ENCODE data around the gene CTDSP1. TPM values are rescaled to one million over a fixed set of nuclear protein-coding genes. Genes with fewer than 3 reads are reported as not detected.

CTDSP1 gene
- polyA plus RNA-seq, 1 experiment, result 166 TPM

DNA sequence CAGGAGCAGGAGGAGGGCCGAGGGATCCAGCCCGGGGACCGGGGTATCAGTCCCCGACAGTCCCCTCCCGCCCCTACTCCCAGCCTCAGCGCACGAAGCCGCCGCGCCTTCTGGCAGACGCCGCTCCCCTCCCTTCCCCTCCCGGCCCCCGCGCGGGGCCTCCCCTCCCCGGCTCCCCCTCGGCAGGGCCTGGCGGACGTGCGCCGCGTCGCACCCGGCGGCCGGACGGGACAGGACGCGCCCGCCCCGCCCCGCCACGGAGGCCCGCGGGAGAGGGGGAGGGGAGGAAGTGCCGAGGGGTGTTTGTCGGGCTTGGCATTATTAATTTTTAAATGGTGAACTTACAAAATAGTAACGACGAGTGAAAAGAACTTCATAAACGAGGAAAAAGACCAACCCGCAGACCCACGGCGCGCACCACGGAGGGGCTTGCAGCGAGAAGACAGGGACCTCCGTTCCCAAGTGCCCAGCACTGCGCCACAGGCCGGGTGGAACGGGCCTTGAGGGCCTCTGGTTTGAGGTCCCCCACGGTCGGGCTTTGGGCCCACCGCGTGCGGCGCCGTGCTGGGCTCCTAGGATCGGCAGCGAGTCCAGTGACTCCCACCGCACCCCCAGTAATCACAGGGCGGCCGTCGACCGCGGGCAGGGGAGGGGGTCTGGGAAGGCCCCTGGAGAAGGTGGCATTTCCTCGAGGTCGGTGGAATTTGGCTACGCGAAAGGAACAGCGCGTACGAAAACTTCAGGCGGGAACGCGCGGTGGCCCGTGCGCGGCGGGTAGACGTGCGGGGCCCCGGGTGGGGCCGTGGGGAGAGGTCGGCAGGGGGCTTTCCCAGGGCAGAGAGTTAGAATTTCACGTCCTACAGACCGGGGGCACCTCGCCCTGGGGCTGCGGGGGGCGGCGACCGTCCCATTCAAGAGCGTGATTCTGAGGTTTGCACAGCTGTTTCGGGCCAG, 954 bp upstream of the CTDSP1 start:
- ChIA-PET POLR2A (no interaction called here), CTCF (no interaction called here)
- Histone ChIP-seq H3K27me3 (ENCODE audit: control insufficient read depth, insufficient read depth, low read length) (no peaks in the 10 kb centered on the region), H3K4me3 (ENCODE audit: low read depth, low read length) (peak overlapping the region; percentile 75), H3K36me3 (ENCODE audit: control insufficient read depth, insufficient read depth, low read length) (peaks cover 16% of the 10 kb centered on the region)
- TF ChIP-seq CTCF (IDR thresholded peaks at IDR 0.05; ENCODE audit: insufficient read depth, low read depth, low read length), result no peak
- no peak for DNase-seq (ENCODE audit: low read depth)

- peaks cover 25% of the 10 kb centered on the region for H3K36me3 ChIP-seq (ENCODE audit: control insufficient read depth, insufficient read depth, low read length)
- ChIA-PET CTCF (interaction anchor here (0.8 to 1.2 kb wide), 2 partner anchors 66 to 108 kb away, joined by 3 read pairs; no protein-coding TSS in a partner anchor), POLR2A (interaction anchor here (0.5 to 0.6 kb wide), 3 partner anchors 57 to 1809 kb away, joined by 3 to 18 read pairs (median 9); no protein-coding TSS in a partner anchor)
- peak overlapping the region; percentile 89 for H3K4me3 ChIP-seq (ENCODE audit: low read depth, low read length)
- no peak for DNase-seq (ENCODE audit: low read depth)
- no peak for TF ChIP-seq CTCF (IDR thresholded peaks at IDR 0.05; ENCODE audit: insufficient read depth, low read depth, low read length)
- no peaks in the 10 kb centered on the region for H3K27me3 ChIP-seq (ENCODE audit: control insufficient read depth, insufficient read depth, low read length)
These were observed 680 bp downstream of the CTDSP1 start for GRCh38 chr2:218400167-218400929.

- POLR2A ChIA-PET, result interaction anchor here (0.6 kb wide), 1 partner anchor 1808 kb away, joined by 3 read pairs; no protein-coding TSS in a partner anchor
- Histone ChIP-seq H3K27me3 (ENCODE audit: control insufficient read depth, insufficient read depth, low read length) (no peaks in the 10 kb centered on the region), H3K4me3 (ENCODE audit: low read depth, low read length) (peak overlapping the region; percentile 89), H3K36me3 (ENCODE audit: control insufficient read depth, insufficient read depth, low read length) (peaks cover 25% of the 10 kb centered on the region)
- TF ChIP-seq CTCF (IDR thresholded peaks at IDR 0.05; ENCODE audit: insufficient read depth, low read depth, low read length), result no peak
- CTCF ChIA-PET, result interaction anchor here (1.2 to 1.4 kb wide), 2 partner anchors 109 to 130 kb away, joined by 3 to 4 read pairs; no protein-coding TSS in a partner anchor
- no peak for DNase-seq (ENCODE audit: low read depth)
These were observed 1.5 kb downstream of the CTDSP1 start for GRCh38 chr2:218400930-218401881.

GRCh38 chr2:218401890-218402289, 2.2 kb downstream of the CTDSP1 start:
- ChIA-PET CTCF (interaction anchor here (1.2 to 1.4 kb wide), 2 partner anchors 131 to 257 kb away, joined by 4 read pairs; no protein-coding TSS in a partner anchor), POLR2A (no interaction called here)
- TF ChIP-seq CTCF (IDR thresholded peaks at IDR 0.05; ENCODE audit: insufficient read depth, low read depth, low read length), result no peak
- Histone ChIP-seq H3K4me3 (ENCODE audit: low read depth, low read length) (peak overlapping the region; percentile 89), H3K27me3 (ENCODE audit: control insufficient read depth, insufficient read depth, low read length) (no peaks in the 10 kb centered on the region), H3K36me3 (ENCODE audit: control insufficient read depth, insufficient read depth, low read length) (peaks cover 25% of the 10 kb centered on the region)
- DNase-seq (ENCODE audit: low read depth), result no peak

Data from BJ (cell line).